Measurements from ENCODE around the gene TTC21A. TPM values are rescaled to one million over a fixed set of nuclear protein-coding genes. Genes with fewer than 3 reads are reported as not detected.

The TTC21A gene
- total RNA-seq, 1 experiment from 2014 or later: 1.7 TPM

DNA sequence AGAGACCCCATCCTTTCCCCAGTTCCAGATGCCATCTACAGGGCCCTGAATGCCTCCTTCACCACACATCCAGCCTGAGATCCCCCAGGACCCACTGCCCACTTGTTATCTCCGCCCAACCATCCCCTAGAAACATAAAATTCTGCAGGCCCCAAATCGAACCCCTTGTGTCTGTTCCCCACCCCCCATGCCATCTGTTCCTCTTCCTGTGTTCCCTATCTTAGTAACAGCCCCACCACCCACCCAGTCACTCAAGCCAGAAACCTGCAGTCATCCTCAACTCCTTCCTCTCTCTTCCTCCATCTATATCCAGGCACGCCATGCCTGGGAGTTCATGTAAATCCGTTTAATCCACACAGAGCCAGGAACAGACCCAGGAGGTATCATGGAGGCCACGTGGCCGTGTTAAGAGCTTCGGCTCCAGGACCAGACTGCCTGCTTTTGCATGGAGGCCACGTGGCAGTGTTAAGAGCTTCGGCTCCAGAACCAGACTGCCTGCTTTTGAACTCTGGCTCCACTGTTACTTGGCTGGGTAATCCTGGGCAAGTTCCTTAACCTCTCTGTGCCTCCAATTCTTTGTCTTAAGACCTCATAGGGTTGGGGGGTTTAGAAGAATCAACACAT is 41.1 kb downstream of the TTC21A start:
- Histone ChIP-seq H2BK12ac (ENCODE audit: insufficient read length, low read depth, low read length) (no peak overlapping the region), H3K23me2 (ENCODE audit: insufficient read length, low read depth, low read length, poor library complexity, severe bottlenecking) (peaks cover 12% of the 10 kb centered on the region), H4K20me1 (ENCODE audit: control insufficient read depth, insufficient read depth, insufficient read length) (no peaks in the 10 kb centered on the region), H4K8ac (replicated peaks; ENCODE audit: insufficient read length, low read depth, low read length) (no peak overlapping the region), H2BK15ac (ENCODE audit: low read depth, low read length) (no peak overlapping the region), H2BK5ac (ENCODE audit: insufficient read length, low read length) (no peak overlapping the region), H2AFZ (ENCODE audit: low read length) (no peak overlapping the region), H3K79me1 (ENCODE audit: insufficient read depth, low read depth, low read length, poor library complexity, severe bottlenecking) (no peaks in the 10 kb centered on the region), H2AK5ac (ENCODE audit: insufficient read length, low read length) (no peak overlapping the region), H2BK120ac (ENCODE audit: low read depth, low read length, poor library complexity, severe bottlenecking) (no peak overlapping the region), H2BK20ac (ENCODE audit: low read depth, low read length, poor library complexity, severe bottlenecking) (no peak overlapping the region), H4K5ac (ENCODE audit: insufficient read length, low read depth, low read length) (no peak overlapping the region), H3K4me2 (ENCODE audit: insufficient read depth, insufficient read length, low read length) (no peak overlapping the region), H3K9me3 (ENCODE audit: control insufficient read depth, low read depth, low read length) (no peaks in the 10 kb centered on the region), H3K14ac (ENCODE audit: insufficient read depth, low read length) (peak overlapping the region; percentile 7; the same call in 1 of the 2 replicates), H3K27me3 (ENCODE audit: insufficient read depth, low read length) (no peaks in the 10 kb centered on the region), H3K9ac (ENCODE audit: extremely low read depth, insufficient read length, low read length) (no peak overlapping the region), H3K56ac (ENCODE audit: insufficient read length, low read depth, low read length) (no peak overlapping the region), H3K23ac (ENCODE audit: insufficient read length, low read depth, low read length) (no peak overlapping the region), H3K79me2 (ENCODE audit: insufficient read depth, low read length) (peaks cover 5% of the 10 kb centered on the region; the same call in 1 of the 2 replicates), H3K18ac (ENCODE audit: insufficient read length, low read depth, low read length) (no peak overlapping the region), H3K4ac (ENCODE audit: low read depth, low read length) (no peak overlapping the region), H3T11ph (ENCODE audit: low read length) (no peak overlapping the region), H4K91ac (ENCODE audit: insufficient read length, low read depth, low read length) (no peak overlapping the region), H3K4me1 (ENCODE audit: insufficient read depth, low read length) (peaks cover 22% of the 10 kb centered on the region; the same call in 1 of the 2 replicates), H3K27ac (ENCODE audit: insufficient read length, low read depth, low read length) (no peak overlapping the region)
- Mint-ChIP-seq H3K27me3 (ENCODE audit: low read depth) (peaks cover 2% of the 10 kb centered on the region), H3K27ac (peak overlapping the region; percentile 19 to 95 (median 85); a peak in 5 of 7 replicates), H3K9me3 (no peaks in the 10 kb centered on the region; a peak in 2 of 5 replicates), H3K4me1 (peaks cover 60 to 67% of the 10 kb centered on the region in 2 experiments), H3K36me3 (ENCODE audit: insufficient read depth in 1 of 3, low read depth in 3 of 3) (peaks cover 9 to 38% (median 33%) of the 10 kb centered on the region in 3 experiments), H3K4me3 (peak overlapping the region in 1 of 2 experiments; percentile 41; a peak in 2 of 5 replicates)
- WGBS (ENCODE audit: extremely low coverage, insufficient read length, low lambda C conversion rate): no CpG with 5 or more reads among the region's 9 CpGs
- DNase-seq: no peak
- TF ChIP-seq, protein P1, sequence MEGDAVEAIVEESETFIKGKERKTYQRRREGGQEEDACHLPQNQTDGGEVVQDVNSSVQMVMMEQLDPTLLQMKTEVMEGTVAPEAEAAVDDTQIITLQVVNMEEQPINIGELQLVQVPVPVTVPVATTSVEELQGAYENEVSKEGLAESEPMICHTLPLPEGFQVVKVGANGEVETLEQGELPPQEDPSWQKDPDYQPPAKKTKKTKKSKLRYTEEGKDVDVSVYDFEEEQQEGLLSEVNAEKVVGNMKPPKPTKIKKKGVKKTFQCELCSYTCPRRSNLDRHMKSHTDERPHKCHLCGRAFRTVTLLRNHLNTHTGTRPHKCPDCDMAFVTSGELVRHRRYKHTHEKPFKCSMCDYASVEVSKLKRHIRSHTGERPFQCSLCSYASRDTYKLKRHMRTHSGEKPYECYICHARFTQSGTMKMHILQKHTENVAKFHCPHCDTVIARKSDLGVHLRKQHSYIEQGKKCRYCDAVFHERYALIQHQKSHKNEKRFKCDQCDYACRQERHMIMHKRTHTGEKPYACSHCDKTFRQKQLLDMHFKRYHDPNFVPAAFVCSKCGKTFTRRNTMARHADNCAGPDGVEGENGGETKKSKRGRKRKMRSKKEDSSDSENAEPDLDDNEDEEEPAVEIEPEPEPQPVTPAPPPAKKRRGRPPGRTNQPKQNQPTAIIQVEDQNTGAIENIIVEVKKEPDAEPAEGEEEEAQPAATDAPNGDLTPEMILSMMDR (conservative IDR thresholded peaks at IDR 0.05): no peak
